H1 (cell line): ENCODE data around the gene ARHGAP22. TPM values are rescaled to one million over a fixed set of nuclear protein-coding genes. Genes with fewer than 3 reads are reported as not detected.

Experiments used
- CTCF ChIA-PET: fragments of 300-600 bp; sonication (Branson Sonifier 250); formaldehyde crosslinking; loops from one replicate; lab custom pipeline; 2021; ENCODE audit not compliant: partially characterized antibody; lab: Charles Lee
- POLR2A ChIA-PET: fragments of 300-600 bp; sonication (Branson Sonifier 250); formaldehyde crosslinking; loops from one replicate; lab custom pipeline; 2021; ENCODE audit warnings: inconsistent platforms; ENCODE audit not compliant: partially characterized antibody; lab: Charles Lee
- DNase-seq, 2 experiments: peaks; one replicate each; pipeline versions ENCODE4 v3.0.0 to v3.0.0-alpha.2; 2010 to 2022; ENCODE audit warnings: low spot score in 2 of 2, low read depth in 1 of 2, mixed read lengths in 1 of 2
- FAIRE-seq: peaks from 2 replicates; lab custom pipeline; 2011; peaks lifted over from hg19 to GRCh38; lab: Jason Lieb, UNC
- H2AFZ ChIP-seq: 2 replicates; pipeline ENCODE4 v1.8.1; 2012; ENCODE audit warnings: low read length, inconsistent platforms
- H2AK5ac ChIP-seq: 2 replicates; pipeline ENCODE4 v1.6.1; 2013; ENCODE audit warnings: low read depth, low read length
- H2BK120ac ChIP-seq: replicated peaks from 2 replicates; pipeline ENCODE3; 2013; ENCODE audit warnings: low read depth, low read length, inconsistent platforms
- H2BK12ac ChIP-seq: 2 replicates; pipeline ENCODE4 v1.6.1; 2013; ENCODE audit warnings: low read depth, low read length
- H2BK15ac ChIP-seq: 2 replicates; pipeline ENCODE4 v1.6.1; 2013; ENCODE audit warnings: low read length
- H2BK20ac ChIP-seq: 2 replicates; pipeline ENCODE4 v1.6.1; 2013; ENCODE audit warnings: low read length
- H2BK5ac ChIP-seq: 2 replicates; pipeline ENCODE4 v1.6.1; 2013; ENCODE audit warnings: low read depth, low read length
- H3K14ac ChIP-seq: 2 replicates; pipeline ENCODE4 v1.6.1; 2013; ENCODE audit warnings: inconsistent platforms; ENCODE audit not compliant: insufficient read length
- H3K18ac ChIP-seq: 2 replicates; pipeline ENCODE4 v1.6.1; 2013; ENCODE audit warnings: low read length; ENCODE audit errors: extremely low read depth
- H3K23ac ChIP-seq: 2 replicates; pipeline ENCODE4 v1.6.1; 2013; ENCODE audit warnings: inconsistent platforms; ENCODE audit not compliant: insufficient read length
- H3K23me2 ChIP-seq: 2 replicates; pipeline ENCODE4 v1.6.1; 2013; ENCODE audit warnings: low read depth, low read length
- H3K27ac ChIP-seq: 2 replicates; pipeline ENCODE4 v1.6.1; 2011; ENCODE audit warnings: low read depth, low read length, inconsistent platforms
- H3K27me3 ChIP-seq, 4 experiments: replicated peaks in 1 of 4; 1 replicate in 1 of 4; 2 replicates in 3 of 4; pipeline versions ENCODE4 v1.6.1 to v1.8.1; 2011 to 2013; ENCODE audit warnings: low read length in 3 of 4, mild to moderate bottlenecking in 3 of 4, inconsistent platforms in 2 of 4, mixed read lengths in 2 of 4, moderate library complexity in 1 of 4; ENCODE audit not compliant: control insufficient read depth in 3 of 4, insufficient read depth in 3 of 4; ENCODE audit errors: extremely low read depth in 1 of 4
- H3K36me3 ChIP-seq, 4 experiments: 2 replicates each; pipeline versions ENCODE4 v1.6.1 to v1.8.1; 2011 to 2013; ENCODE audit warnings: mild to moderate bottlenecking in 4 of 4, low read length in 3 of 4, moderate library complexity in 2 of 4, control low read depth in 1 of 4, inconsistent platforms in 1 of 4; ENCODE audit not compliant: insufficient read depth in 4 of 4, control insufficient read depth in 2 of 4
- H3K4ac ChIP-seq: replicated peaks from 2 replicates; pipeline ENCODE3; 2013; ENCODE audit warnings: low read length, low read depth, mixed read lengths, inconsistent platforms; ENCODE audit not compliant: insufficient read length
- H3K4me1 ChIP-seq, 4 experiments: replicated peaks in 1 of 4; 1 replicate in 1 of 4; 2 replicates in 3 of 4; pipeline versions ENCODE4 v1.6.1 to v1.8.1; 2011 to 2013; ENCODE audit warnings: low read length in 3 of 4, inconsistent platforms in 2 of 4, mixed read lengths in 1 of 4; ENCODE audit not compliant: insufficient read depth in 4 of 4, control insufficient read depth in 3 of 4
- H3K4me2 ChIP-seq, 2 experiments: 2 replicates each; pipeline versions ENCODE4 v1.6.1 to v1.8.1; 2011 to 2013; ENCODE audit warnings: low read depth in 2 of 2, low read length in 2 of 2, control low read depth in 1 of 2, inconsistent platforms in 1 of 2, mild to moderate bottlenecking in 1 of 2; ENCODE audit not compliant: insufficient read depth in 1 of 2
- H3K4me3 ChIP-seq, 4 experiments: fragments of 200-600, 300-600 bp in 1 of 4; sonication (generic), shearing (Covaris generic), sonication (Bioruptor Twin) in 1 of 4; 2 replicates each; pipeline versions ENCODE4 v1.5.1 to v1.8.1; 2011 to 2016; ENCODE audit warnings: low read length in 4 of 4, low read depth in 3 of 4, control low read depth in 2 of 4, inconsistent platforms in 2 of 4, mild to moderate bottlenecking in 2 of 4, mixed read lengths in 1 of 4, moderate library complexity in 1 of 4; ENCODE audit not compliant: insufficient read depth in 2 of 4; ENCODE audit errors: extremely low read depth in 1 of 4
- H3K56ac ChIP-seq: replicated peaks from 2 replicates; pipeline ENCODE3; 2013; ENCODE audit warnings: low read depth, mild to moderate bottlenecking, mixed read lengths, low read length, inconsistent platforms; ENCODE audit not compliant: insufficient read length
- H3K79me1 ChIP-seq: 2 replicates; pipeline ENCODE4 v1.6.1; 2013; ENCODE audit warnings: low read depth, low read length, control low read depth
- H3K79me2 ChIP-seq, 2 experiments: 2 replicates each; pipeline versions ENCODE4 v1.6.1 to v1.8.1; 2012 to 2013; ENCODE audit warnings: low read length in 2 of 2, mild to moderate bottlenecking in 2 of 2, inconsistent platforms in 1 of 2; ENCODE audit not compliant: insufficient read depth in 2 of 2, control insufficient read depth in 1 of 2
- H3K9ac ChIP-seq, 4 experiments: replicated peaks in 1 of 4; 1 replicate in 1 of 4; 2 replicates in 3 of 4; pipeline versions ENCODE4 v1.6.1 to v1.8.1; 2011 to 2013; ENCODE audit warnings: low read depth in 3 of 4, low read length in 3 of 4, control low read depth in 2 of 4, mild to moderate bottlenecking in 2 of 4, moderate library complexity in 2 of 4, inconsistent platforms in 1 of 4; ENCODE audit errors: extremely low read depth in 1 of 4
- H3K9me3 ChIP-seq, 2 experiments: 2 replicates each; pipeline versions ENCODE4 v1.6.1 to v1.8.1; 2012 to 2013; ENCODE audit warnings: mild to moderate bottlenecking in 2 of 2, moderate library complexity in 2 of 2, control low read depth in 1 of 2, inconsistent platforms in 1 of 2, low read depth in 1 of 2, low read length in 1 of 2, mixed read lengths in 1 of 2; ENCODE audit not compliant: insufficient read depth in 2 of 2
- H4K20me1 ChIP-seq, 2 experiments: replicated peaks in 1 of 2; 2 replicates each; pipeline versions ENCODE3 to v1.8.1; 2011 to 2013; ENCODE audit warnings: inconsistent platforms in 2 of 2, low read length in 2 of 2, mild to moderate bottlenecking in 1 of 2; ENCODE audit not compliant: insufficient read depth in 2 of 2, control insufficient read depth in 1 of 2
- H4K5ac ChIP-seq: 2 replicates; pipeline ENCODE4 v1.6.1; 2013; ENCODE audit warnings: low read length, low read depth, mixed read lengths, inconsistent platforms; ENCODE audit not compliant: insufficient read length
- H4K8ac ChIP-seq: 2 replicates; pipeline ENCODE4 v1.8.0; 2013; ENCODE audit warnings: mild to moderate bottlenecking, moderate library complexity, low read length, inconsistent platforms; ENCODE audit not compliant: insufficient read depth; ENCODE audit errors: extremely low read depth
- H4K91ac ChIP-seq: replicated peaks from 2 replicates; pipeline ENCODE3; 2013; ENCODE audit warnings: low read length, mixed read lengths, inconsistent platforms; ENCODE audit not compliant: insufficient read length
- ASH2L ChIP-seq: fragments of 200-600, 300-600 bp; sonication (generic); IDR thresholded peaks from one replicate; pipeline ENCODE4 v1.7.1; 2017; ENCODE audit warnings: low read length
- RXRA ChIP-seq: IDR thresholded peaks from 2 replicates; pipeline ENCODE4 v1.6.1; 2011; ENCODE audit warnings: low read depth, mild to moderate bottlenecking, low read length, moderate library complexity; ENCODE audit not compliant: insufficient read depth
- SP4 ChIP-seq: IDR thresholded peaks from 2 replicates; pipeline ENCODE4 v1.6.1; 2012; ENCODE audit warnings: low read length, inconsistent platforms
- SUZ12 ChIP-seq: fragments of 200-600 bp; sonication (generic); IDR thresholded peaks from 2 replicates; pipeline ENCODE4 v1.6.1; 2012; ENCODE audit warnings: mild to moderate bottlenecking, inconsistent platforms, low read length, moderate library complexity, mixed read lengths
- YY1 ChIP-seq: IDR thresholded peaks from 2 replicates; pipeline ENCODE4 v1.6.1; 2011; ENCODE audit warnings: low read depth, mild to moderate bottlenecking, low read length
- WGBS, 2 experiments: shearing (Covaris generic) in 1 of 2; methylation state at CpG; one replicate each; pipeline versions ENCODE4 v1.1.6 to v1.1.7; 2013 to 2015; ENCODE audit warnings: low lambda C conversion rate in 2 of 2, mixed read lengths in 2 of 2, inconsistent platforms in 1 of 2, low coverage in 1 of 2, missing lambda C conversion rate in 1 of 2; ENCODE audit not compliant: insufficient replicate concordance in 2 of 2, insufficient coverage in 1 of 2, insufficient read length in 1 of 2; ENCODE audit errors: extremely low coverage in 1 of 2, missing lambda C conversion rate in 1 of 2; 5-methylcytosine and 5-hydroxymethylcytosine counted together
- polyA plus RNA-seq, 7 experiments: library from polyadenylated mRNA; depleted of rRNA in 3 of 7; stranded (reverse) in 5 of 7; unstranded in 2 of 7; fragments of >200 nt in 5 of 7; fragments of 200-250 nt in 2 of 7; gene quantifications; 1 replicate in 5 of 7; 2 replicates in 1 of 7; 4 replicates in 1 of 7; pipeline versions ENCODE4 v1.2.1 to v1.2.3, GENCODE V29; 2011 to 2013; ENCODE audit warnings: missing spikeins in 2 of 7, mixed read lengths in 2 of 7
- total RNA-seq: library from RNA; stranded (reverse); fragmentation: NEBNext Ultra II Directional; extraction: Animal tissue kit (Norgen Biotek cat#: 25700); gene quantifications from 2 replicates; pipeline ENCODE4 v1.2.1, GENCODE V29; 2021

ARHGAP22 gene
- total and polyA plus RNA-seq, 2 of the 8 experiments (the other 6 are each of a cell fraction or from before 2014, with no cell fraction given), result 3.6 to 11.2 TPM

DNA sequence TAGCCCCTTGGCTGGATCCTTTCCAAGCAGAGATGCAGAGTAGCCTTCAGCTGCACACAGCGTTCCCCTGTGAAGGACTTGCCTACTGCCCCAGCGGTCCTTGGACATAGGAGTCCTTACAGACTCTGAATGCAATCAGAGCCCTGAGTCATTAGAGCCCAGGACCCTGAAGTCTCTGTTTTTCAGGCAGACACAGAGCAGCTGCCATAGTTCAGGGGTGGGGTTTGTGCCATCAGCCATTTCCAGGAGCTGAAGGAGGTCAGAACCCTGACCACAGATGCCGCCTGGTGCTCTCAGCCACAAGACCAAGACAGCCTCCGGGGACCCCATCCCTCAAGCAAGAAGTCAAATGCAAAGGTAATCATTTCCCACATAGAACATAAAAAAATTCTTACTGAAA, 47.0 kb upstream of the ARHGAP22 start:
- DNase-seq, result no peak

More for the DNA sequence above, 47.0 kb upstream of the ARHGAP22 start:
- Histone ChIP-seq H3K56ac (no peak overlapping the region), H4K8ac (no peak overlapping the region), H3K9ac (no peak overlapping the region), H3K27me3 (peaks cover 0 to 14% (median 5%) of the 10 kb centered on the region in 4 experiments; a peak in 5 of 7 replicates), H3K9me3 (no peaks in the 10 kb centered on the region), H2BK12ac (no peak overlapping the region), H3K18ac (no peak overlapping the region), H3K4ac (no peak overlapping the region), H3K14ac (no peak overlapping the region), H3K23me2 (no peaks in the 10 kb centered on the region; the same call in 1 of the 2 replicates), H3K79me2 (no peaks in the 10 kb centered on the region), H3K4me2 (no peak overlapping the region), H2AK5ac (no peak overlapping the region), H4K91ac (no peak overlapping the region), H2BK15ac (no peak overlapping the region), H2BK5ac (no peak overlapping the region), H4K5ac (no peak overlapping the region), H2BK120ac (no peak overlapping the region), H3K27ac (no peak overlapping the region), H3K4me3 (no peak overlapping the region), H3K79me1 (no peaks in the 10 kb centered on the region), H3K36me3 (no peaks in the 10 kb centered on the region), H2AFZ (no peak overlapping the region), H4K20me1 (no peaks in the 10 kb centered on the region), H2BK20ac (no peak overlapping the region), H3K23ac (no peak overlapping the region), H3K4me1 (peaks cover 0 to 8% (median 4%) of the 10 kb centered on the region in 4 experiments; a peak in 5 of 7 replicates)
- FAIRE-seq, result no peak
- 92% methylated on average over 4 of the region's 4 CpGs; no CpG with 5 or more reads in 1 of the 2 experiments for WGBS, 2 experiments
- ChIA-PET CTCF (interaction anchor here (0.6 to 1.6 kb wide), 9 partner anchors 37 to 784 kb away, joined by 3 to 10 read pairs (median 3); no protein-coding TSS in a partner anchor), POLR2A (no interaction called here)
- TF ChIP-seq RXRA (no peak), ASH2L (no peak), SP4 (no peak), YY1 (no peak), SUZ12 (no peak)
